ENCODE measurements around the gene SH2D3C.
"Not testable (repeated sequence)": the region's sequence is repeated elsewhere in the genome, so short reads cannot be mapped to it uniquely, and the experiment has no call there.

DNA sequence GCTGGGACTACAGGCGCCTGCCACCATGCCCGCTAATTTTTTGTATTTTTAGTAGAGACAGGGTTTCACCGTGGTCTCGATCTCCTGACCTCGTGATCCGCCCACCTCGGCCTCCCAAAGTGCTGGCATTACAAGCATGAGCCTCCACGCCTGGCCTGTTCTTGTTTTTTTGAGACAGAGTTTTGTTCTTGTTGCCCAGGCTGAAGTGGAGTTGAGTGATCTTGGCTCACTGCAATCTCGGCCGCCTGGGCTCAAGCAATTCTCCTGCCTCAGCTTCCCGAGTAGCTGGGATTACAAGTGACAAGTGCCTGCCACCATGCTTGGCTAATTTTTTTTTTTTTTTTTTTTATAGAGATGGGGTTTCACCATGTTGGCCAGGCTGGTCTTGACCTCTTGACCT, 21.7 kb downstream of the SH2D3C start:
- TF ChIP-seq POLR2AphosphoS5, EP300 (IDR thresholded peaks at IDR 0.05): not testable (repeated sequence)
